GM19438 (cell line): ENCODE measurements around the gene HERC4.

ENCODE experiments used
- ATAC-seq: cut with Tn5 transposase; IDR thresholded peaks from one replicate; pipeline ENCODE4 v1.9.1; 2021; ENCODE audit warnings: low read depth; ENCODE audit not compliant: unreplicated experiment

HERC4 gene

GRCh38 chr10:68074775-68075549, at the start of gene HERC4:
HERC4 (minus strand) TSS chr10:68075283; CDS start chr10:68073108, 2,175 bp downstream.
- ATAC-seq, result peak; percentile 90

DNA sequence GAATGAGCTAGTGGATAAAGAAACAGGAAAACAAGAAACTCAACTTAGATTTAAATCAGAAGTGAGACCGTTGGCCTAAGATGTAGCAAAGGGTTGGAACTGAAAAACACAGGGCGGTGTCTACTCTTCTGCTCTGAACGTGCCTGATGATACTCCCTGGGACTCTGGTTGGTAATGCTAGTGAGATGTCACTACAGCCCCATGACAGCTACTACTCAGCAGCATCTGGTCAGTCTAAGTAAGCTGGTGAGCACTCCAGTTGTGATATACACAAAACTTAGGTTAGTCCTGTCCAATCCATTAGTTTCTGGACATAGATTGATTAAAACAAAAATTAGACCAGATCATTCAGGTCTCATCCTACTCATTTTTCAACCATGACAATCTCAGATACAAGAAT, 49.6 kb upstream of the HERC4 start:
- no peak for ATAC-seq

DNA sequence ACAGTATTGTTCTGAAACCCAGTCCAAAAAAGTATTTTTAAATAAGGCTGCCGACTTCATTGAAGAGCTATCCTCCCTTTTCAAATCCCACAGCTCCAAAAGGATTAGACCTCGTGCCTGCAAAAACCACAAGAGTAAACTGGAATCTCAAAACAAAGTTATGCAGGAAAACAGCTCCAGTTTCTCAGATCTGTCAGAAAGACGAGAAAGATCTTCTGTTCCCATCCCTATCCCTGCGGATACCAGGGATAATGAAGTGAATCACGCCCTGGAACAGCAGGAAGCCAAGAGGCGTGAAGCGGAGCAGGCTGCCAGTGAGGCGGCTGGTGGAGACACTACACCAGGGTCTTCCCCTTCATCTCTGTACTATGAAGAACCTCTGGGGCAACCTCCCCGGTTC, 46.8 kb upstream of the HERC4 start:
- no peak for ATAC-seq

DNA sequence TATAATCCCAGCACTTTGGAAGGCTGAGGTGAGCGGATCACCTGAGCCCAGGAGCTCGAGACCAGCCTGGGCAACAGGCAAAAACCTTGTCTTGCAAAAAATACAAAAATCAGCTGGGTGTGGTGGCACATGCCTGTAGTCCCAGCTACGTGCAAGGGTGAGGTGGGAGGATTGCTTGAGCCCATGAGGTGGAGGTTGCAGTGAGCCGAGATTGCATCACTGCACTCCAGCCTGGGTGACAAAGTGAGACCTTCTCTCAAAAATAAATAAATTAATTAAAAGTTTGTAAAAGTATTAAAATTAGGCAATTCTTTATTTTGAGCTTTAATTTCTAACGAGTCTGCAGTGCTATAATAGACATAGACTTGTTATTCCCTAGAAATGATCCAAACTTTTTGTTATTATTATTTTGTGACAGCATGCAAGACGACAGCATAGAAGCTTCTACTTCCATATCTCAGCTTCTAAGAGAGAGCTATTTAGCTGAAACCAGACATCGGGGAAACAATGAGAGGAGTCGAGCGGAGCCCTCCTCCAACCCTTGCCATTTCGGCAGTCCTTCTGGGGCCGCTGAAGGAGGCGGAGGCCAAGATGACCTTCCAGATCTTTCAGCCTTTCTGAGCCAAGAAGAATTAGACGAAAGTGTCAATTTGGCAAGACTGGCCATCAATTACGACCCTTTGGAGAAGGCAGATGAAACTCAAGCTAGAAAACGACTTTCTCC, 46.1 kb upstream of the HERC4 start:
- ATAC-seq, result no peak

GRCh38 chr10:68118657-68119056, 43.6 kb upstream of the HERC4 start:
- ATAC-seq, result no peak

DNA sequence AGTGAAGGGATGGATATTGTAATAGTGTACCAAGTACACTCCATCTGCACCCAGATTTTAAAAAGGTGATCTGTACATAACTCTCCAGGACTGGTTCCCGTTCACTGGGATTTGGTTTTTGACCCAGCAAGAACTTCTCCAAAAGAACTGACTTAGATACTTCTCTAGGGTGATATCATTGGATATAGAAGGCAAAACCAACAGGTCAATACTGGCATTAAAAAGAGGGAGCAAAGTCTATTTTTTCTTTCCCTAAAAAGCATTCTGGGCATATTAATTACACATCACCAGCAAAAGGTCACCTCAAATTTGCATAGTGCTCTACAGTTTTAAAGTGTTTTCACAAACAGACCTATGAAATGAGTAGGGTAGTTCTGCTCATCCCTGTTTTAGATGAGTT, 37.8 kb upstream of the HERC4 start:
- ATAC-seq, result no peak

DNA sequence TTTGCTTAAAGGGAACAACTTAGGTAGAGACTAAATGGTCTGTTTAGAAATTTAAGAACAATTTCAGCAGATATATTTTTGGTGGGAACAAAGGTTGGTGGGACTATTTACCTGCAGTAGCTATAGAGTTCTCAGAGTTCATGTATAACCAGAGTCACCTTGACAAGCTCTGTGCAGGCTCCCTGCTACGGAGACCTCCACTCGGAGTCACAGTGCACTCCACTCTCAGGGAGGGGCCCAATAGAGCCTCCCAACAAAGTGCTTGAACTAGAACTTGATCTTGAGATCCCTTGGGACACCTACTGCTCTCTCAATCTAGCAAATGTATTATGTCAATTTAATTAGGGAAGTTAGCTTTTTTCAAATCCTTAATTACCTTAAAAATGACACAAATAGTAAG, 36.5 kb upstream of the HERC4 start:
- no peak for ATAC-seq

GRCh38 chr10:68110027-68110426, 34.9 kb upstream of the HERC4 start:
- no peak for ATAC-seq

GRCh38 chr10:68109331-68109730, 34.2 kb upstream of the HERC4 start, which contains the start of gene MYPN:
MYPN (plus strand) TSS chr10:68109488; CDS start chr10:68121439, 11,951 bp downstream.
- no peak for ATAC-seq

- ATAC-seq, result no peak
Measured at GRCh38 chr10:68108653-68109052, 33.6 kb upstream of the HERC4 start.

DNA sequence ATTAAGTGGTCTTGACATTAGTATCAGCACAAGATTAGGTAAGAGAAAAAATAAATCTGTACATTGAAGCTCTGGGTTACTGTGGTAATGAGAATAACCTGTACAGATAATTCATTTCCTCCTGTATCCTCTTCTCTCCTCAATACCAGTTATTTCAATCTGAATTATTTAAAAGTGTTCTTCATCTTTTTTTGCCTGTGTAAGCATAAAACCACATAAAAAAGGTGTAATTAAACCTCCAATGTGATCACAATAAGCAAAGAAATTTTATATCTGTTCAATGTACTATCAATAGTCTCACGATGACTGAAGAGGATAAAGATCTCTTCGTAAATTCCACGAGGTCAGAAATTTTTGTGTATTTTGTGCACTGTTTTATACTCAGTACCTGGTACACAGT, 33.0 kb upstream of the HERC4 start:
- no peak for ATAC-seq

DNA sequence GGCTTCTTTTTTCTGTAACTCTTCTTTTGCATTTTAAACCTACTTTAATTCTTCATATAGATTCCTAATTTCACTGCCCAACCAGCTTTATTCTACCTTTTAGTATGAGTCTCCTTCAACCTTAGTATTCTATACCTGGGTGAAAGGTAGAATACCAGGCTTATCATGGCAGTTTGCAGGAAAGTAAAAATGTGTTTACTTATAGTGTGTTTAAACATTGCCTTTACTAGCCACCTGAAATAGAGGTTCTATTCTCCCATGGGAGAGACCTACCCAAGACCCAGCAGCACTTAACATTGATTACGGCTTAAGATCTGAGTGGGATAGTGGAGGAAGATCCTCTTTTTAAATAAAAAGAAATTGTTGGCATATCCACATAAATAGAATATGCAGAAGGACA, 32.6 kb upstream of the HERC4 start:
- ATAC-seq, result no peak

DNA sequence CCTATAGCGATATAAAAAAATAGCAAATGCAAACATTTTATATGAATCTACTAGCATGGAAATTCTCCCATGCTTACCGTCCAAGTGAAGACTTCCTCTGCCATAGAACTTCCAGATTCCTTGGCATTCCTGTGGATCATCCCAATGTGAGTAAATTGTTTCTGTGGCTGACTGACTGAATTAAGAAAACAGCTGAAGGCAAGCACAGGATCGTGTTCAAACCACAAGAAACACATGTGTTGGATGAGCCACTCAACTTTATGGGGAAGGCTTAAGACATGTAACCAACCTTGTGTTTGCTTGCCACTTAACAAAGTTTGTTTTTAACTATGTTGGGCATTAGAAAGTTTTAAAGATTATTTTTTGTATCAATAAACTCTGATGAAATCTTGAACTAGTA, 31.6 kb upstream of the HERC4 start:
- ATAC-seq, result no peak

DNA sequence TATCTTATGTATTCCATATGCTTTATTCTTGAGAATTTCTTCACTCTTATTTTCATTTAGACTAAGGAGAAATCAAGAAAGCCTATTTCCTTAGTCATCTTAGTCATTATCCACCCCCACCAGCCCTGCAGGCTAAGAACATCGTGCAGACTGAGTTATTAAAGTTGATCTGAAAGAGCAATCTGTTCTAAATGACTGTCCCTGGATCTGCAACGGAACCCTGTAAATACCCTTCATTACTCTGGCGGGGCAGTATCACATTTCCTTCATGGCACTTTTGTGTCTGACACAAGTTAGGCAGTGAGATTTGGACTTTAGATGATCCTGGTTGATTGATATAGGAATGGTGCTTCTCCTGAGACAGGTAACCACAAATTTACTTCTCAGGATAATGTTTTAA, 30.7 kb upstream of the HERC4 start:
- ATAC-seq, result no peak

DNA sequence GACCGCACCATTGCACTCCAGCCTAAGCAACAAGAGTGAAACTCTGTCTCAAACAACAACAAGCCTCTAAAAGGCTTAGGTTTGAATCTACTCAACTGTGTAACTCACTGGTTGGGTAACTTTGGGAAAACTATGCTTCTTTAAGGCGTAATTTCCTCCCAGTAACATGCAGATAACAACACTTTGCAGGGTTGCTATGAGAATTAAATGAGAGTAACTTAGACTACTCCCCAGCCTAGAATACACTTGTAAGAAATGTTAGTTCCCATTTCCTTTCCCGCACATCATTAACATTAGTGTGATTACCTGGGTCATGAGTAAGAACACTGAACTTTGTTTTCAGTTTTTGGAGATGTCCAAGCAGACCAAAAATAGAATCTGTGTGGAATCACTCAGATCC, 28.8 kb upstream of the HERC4 start:
- ATAC-seq, result no peak

DNA sequence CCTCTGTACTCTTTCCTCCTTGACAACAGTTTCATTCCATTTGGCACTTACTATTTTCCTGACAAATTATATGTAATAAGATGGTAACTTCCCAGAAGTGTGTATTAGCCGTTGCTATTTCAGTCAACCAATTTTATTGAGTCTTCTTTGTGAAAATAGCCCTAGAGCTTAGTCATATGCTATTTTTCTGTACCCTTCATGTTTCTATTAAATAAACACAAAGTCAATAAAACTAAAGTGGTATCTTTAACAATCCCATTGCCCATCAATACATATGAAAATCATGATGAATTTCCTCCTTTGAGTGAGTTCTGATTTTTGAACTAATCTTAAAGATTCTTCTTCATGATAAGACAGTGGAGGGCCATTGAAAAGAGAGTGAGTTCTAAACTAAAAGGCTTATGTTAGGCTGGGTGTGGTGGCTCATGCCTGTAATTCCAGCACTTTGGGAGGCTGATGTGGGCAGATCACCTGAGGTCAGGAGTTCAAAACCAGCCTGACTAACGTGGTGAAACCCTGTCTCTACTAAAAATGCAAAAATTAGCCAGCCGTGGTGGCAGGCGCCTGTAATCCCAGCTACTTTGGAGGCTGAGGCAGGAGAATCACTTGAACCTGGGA, 28.3 kb upstream of the HERC4 start:
- ATAC-seq, result no peak

DNA sequence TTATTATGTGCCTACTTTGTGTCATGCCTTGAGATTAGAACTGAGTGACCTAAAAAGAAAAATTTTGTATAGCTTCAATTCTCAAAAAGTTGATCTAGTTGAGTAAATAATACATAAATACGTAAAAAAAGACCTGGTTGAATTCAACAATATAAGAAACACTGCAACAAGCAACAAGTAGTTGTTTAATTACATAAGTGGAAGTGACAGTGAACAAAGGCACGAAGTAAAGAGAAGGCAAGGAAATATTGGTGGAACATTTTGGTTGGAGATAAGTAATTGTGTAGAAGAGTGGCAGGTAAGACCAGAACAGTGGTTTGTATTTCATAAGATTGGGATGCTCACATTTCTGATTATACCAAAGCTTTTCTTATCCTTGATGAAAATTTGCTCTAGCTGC, 26.0 kb upstream of the HERC4 start:
- ATAC-seq, result no peak

GRCh38 chr10:68099736-68100135, 24.7 kb upstream of the HERC4 start:
- no peak for ATAC-seq

DNA sequence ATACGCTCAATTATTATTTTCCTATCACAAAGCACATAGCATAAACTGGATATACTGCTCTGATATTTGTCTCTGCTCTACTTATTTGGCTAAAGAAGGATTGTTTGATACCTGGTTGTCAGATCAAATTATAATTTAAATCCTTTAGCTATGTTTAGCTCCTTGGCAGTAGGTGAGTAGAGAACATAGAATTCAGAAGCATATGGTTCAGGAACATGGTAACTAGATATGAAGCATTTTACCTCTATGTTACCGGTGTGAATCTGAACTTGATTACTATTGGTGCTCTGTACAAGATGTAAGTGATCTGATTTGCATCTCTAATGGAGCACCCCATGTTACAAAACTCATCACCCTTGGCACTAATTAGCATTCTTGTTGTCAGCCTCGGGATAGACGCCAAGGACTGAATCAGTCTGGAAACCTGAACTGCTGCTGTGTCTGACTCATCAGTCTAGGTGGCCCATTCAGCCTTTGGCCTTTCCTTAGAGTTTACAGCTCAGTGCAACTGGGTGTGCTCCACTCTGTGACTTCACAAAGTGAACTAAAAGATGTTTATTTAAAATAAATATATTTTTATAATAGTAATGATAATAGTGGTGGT, 21.9 kb upstream of the HERC4 start:
- ATAC-seq, result no peak

- ATAC-seq, result no peak
Measured at GRCh38 chr10:68095153-68095552, 20.1 kb upstream of the HERC4 start.

DNA sequence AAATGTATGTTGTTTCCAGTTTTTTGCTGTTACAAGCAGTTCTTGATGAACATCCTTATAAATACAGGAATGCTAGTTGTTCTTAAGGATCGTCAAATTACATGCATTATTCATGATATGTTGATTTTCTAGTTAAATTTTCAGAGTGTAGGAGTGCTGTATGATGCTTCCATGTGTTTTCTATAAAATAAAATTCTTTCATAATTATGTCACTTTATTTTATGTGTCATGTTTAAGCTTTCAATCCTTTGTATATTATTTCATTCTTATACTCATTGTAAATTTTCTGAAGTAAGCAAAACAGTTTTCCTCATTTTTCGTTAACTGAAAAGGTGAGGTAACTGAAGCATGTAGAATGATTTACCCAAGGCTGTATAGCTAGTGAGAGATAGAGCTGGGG, 17.4 kb upstream of the HERC4 start:
- ATAC-seq, result no peak
